IMR-90 (cell line): Measurements from ENCODE around the gene KAT6B. TPM values are rescaled to one million over a fixed set of nuclear protein-coding genes. Genes with fewer than 3 reads are reported as not detected.

Source experiments
- ATAC-seq: fragments of 200-7000 bp; cut with Tn5 transposase; 2 replicates; pipeline ENCODE4 v1.9.1; 2020; ENCODE audit warnings: low read depth, mild to moderate bottlenecking, moderate library complexity
- BruUV-seq: library from RNA; stranded (reverse); fragments of 400-500 nt; replicated peaks from 2 replicates; lab custom pipeline; 2021; lab: Mats Ljungman, UMichigan
- CTCF ChIA-PET: fragments of 300-600 bp; formaldehyde crosslinking; extraction: SDS; loops from one replicate; lab custom pipeline; 2021; ENCODE audit warnings: antibody characterized with exemption; lab: Yijun Ruan, JAX
- POLR2A ChIA-PET: fragments of 300-600 bp; sonication (Branson Sonifier 250); formaldehyde crosslinking; loops from one replicate; lab custom pipeline; 2022; ENCODE audit warnings: antibody characterized with exemption; ENCODE audit not compliant: unreplicated experiment; lab: Charles Lee
- DNase-seq: peaks from one replicate; pipeline ENCODE4 v3.0.0; 2013
- H2AFZ ChIP-seq: replicated peaks from 2 replicates; pipeline ENCODE3; 2013; ENCODE audit warnings: low read length, mild to moderate bottlenecking; ENCODE audit not compliant: poor library complexity
- H2AK5ac ChIP-seq: 2 replicates; pipeline ENCODE4 v1.6.1; 2013; ENCODE audit warnings: low read depth, low read length, inconsistent platforms
- H2AK9ac ChIP-seq: replicated peaks from 2 replicates; pipeline ENCODE3; 2013; ENCODE audit warnings: mild to moderate bottlenecking, low read depth, low read length, moderate library complexity; ENCODE audit not compliant: poor library complexity
- H2BK120ac ChIP-seq: 2 replicates; pipeline ENCODE4 v1.6.1; 2013; ENCODE audit warnings: low read depth, low read length, inconsistent platforms
- H2BK15ac ChIP-seq: 3 replicates; pipeline ENCODE4 v1.6.1; 2013; ENCODE audit warnings: low read depth, low read length, inconsistent platforms
- H2BK20ac ChIP-seq: 2 replicates; pipeline ENCODE4 v1.6.1; 2013; ENCODE audit warnings: low read depth, mild to moderate bottlenecking, inconsistent platforms, low read length, moderate library complexity
- H2BK5ac ChIP-seq: 2 replicates; pipeline ENCODE4 v1.6.1; 2013; ENCODE audit warnings: mild to moderate bottlenecking, low read depth, low read length, inconsistent platforms; ENCODE audit not compliant: poor library complexity, severe bottlenecking
- H3K14ac ChIP-seq: replicated peaks from 2 replicates; pipeline ENCODE4 v1.6.1; 2013; ENCODE audit warnings: low read depth, low read length, inconsistent platforms
- H3K18ac ChIP-seq: 2 replicates; pipeline ENCODE4 v1.6.1; 2013; ENCODE audit warnings: low read depth, low read length, control low read depth
- H3K23ac ChIP-seq: 2 replicates; pipeline ENCODE4 v1.6.1; 2013; ENCODE audit warnings: low read depth, low read length, inconsistent platforms
- H3K27ac ChIP-seq: 2 replicates; pipeline ENCODE4 v1.5.1; 2013; ENCODE audit warnings: mild to moderate bottlenecking, control low read depth, low read length; ENCODE audit not compliant: insufficient read depth
- H3K27me3 ChIP-seq: 2 replicates; pipeline ENCODE4 v1.6.1; 2013; ENCODE audit warnings: low read length; ENCODE audit not compliant: control insufficient read depth, insufficient read depth
- H3K36me3 ChIP-seq: 2 replicates; pipeline ENCODE4 v1.6.1; 2013; ENCODE audit warnings: low read length, mixed read lengths; ENCODE audit not compliant: control insufficient read depth, insufficient read depth
- H3K4ac ChIP-seq: 2 replicates; pipeline ENCODE4 v1.6.1; 2013; ENCODE audit warnings: low read depth, low read length, inconsistent platforms
- H3K4me1 ChIP-seq: 2 replicates; pipeline ENCODE4 v1.6.1; 2013; ENCODE audit warnings: low read length, mixed read lengths; ENCODE audit not compliant: control insufficient read depth, insufficient read depth
- H3K4me2 ChIP-seq: 2 replicates; pipeline ENCODE4 v1.6.1; 2013; ENCODE audit warnings: low read depth, mild to moderate bottlenecking, control low read depth, low read length, moderate library complexity
- H3K4me3 ChIP-seq: 2 replicates; pipeline ENCODE4 v1.5.1; 2013; ENCODE audit warnings: low read depth, mild to moderate bottlenecking, control low read depth, low read length, moderate library complexity; ENCODE audit not compliant: insufficient read depth
- H3K56ac ChIP-seq: 2 replicates; pipeline ENCODE4 v1.6.1; 2013; ENCODE audit warnings: low read length, inconsistent platforms; ENCODE audit not compliant: insufficient read depth; ENCODE audit errors: extremely low read depth
- H3K79me1 ChIP-seq, 2 experiments: 2 replicates each; pipeline ENCODE4 v1.6.1; 2013; ENCODE audit warnings: low read length in 2 of 2, inconsistent platforms in 1 of 2, low read depth in 1 of 2
- H3K9ac ChIP-seq: 2 replicates; pipeline ENCODE4 v1.6.1; 2013; ENCODE audit warnings: low read depth, low read length, control low read depth
- H3K9me1 ChIP-seq: 2 replicates; pipeline ENCODE4 v1.6.1; 2013; ENCODE audit warnings: low read length, inconsistent platforms; ENCODE audit not compliant: insufficient read depth
- H3K9me3 ChIP-seq: 2 replicates; pipeline ENCODE4 v1.6.1; 2013; ENCODE audit warnings: low read length; ENCODE audit not compliant: control insufficient read depth, insufficient read depth
- H4K20me1 ChIP-seq: 2 replicates; pipeline ENCODE4 v1.6.1; 2013; ENCODE audit warnings: low read length, inconsistent platforms; ENCODE audit not compliant: insufficient read depth
- H4K5ac ChIP-seq: 2 replicates; pipeline ENCODE4 v1.6.1; 2013; ENCODE audit warnings: mild to moderate bottlenecking, low read depth, low read length, control low read depth
- H4K8ac ChIP-seq, 2 experiments: 2 replicates each; pipeline ENCODE4 v1.6.1; 2013; ENCODE audit warnings: low read depth in 2 of 2, low read length in 2 of 2, control low read depth in 1 of 2, inconsistent platforms in 1 of 2
- H4K91ac ChIP-seq: 2 replicates; pipeline ENCODE4 v1.6.1; 2013; ENCODE audit warnings: low read depth, low read length, inconsistent platforms; ENCODE audit not compliant: insufficient read depth
- BHLHE40 ChIP-seq: fragments of 150-350 bp; IDR thresholded peaks from 2 replicates; pipeline ENCODE4 v1.6.1; 2016; ENCODE audit warnings: mild to moderate bottlenecking, low read depth, low read length
- CEBPB ChIP-seq: IDR thresholded peaks from 2 replicates; pipeline ENCODE4 v1.6.1; 2012; ENCODE audit warnings: low read depth, low read length, improper control_type of control experiment
- CHD1 ChIP-seq: IDR thresholded peaks from 2 replicates; pipeline ENCODE4 v1.6.1; 2012; ENCODE audit warnings: low read depth, low read length, improper control_type of control experiment
- ELK1 ChIP-seq: fragments of 150-350 bp; IDR thresholded peaks from 2 replicates; pipeline ENCODE4 v1.6.1; 2016; ENCODE audit warnings: low read depth, mild to moderate bottlenecking, low read length, moderate library complexity, borderline replicate concordance
- FOS ChIP-seq: fragments of 150-350 bp; IDR thresholded peaks from 2 replicates; pipeline ENCODE4 v1.6.1; 2016; ENCODE audit warnings: low read depth, low read length
- MAFK ChIP-seq: IDR thresholded peaks from 2 replicates; pipeline ENCODE4 v1.6.1; 2012; ENCODE audit warnings: low read depth, low read length, improper control_type of control experiment
- MAZ ChIP-seq: IDR thresholded peaks from 2 replicates; pipeline ENCODE4 v1.6.1; 2012; ENCODE audit warnings: low read depth, mild to moderate bottlenecking, low read length, improper control_type of control experiment, moderate library complexity, borderline replicate concordance
- MXI1 ChIP-seq: IDR thresholded peaks from 2 replicates; pipeline ENCODE4 v1.6.1; 2012; ENCODE audit warnings: low read depth, mild to moderate bottlenecking, low read length, moderate library complexity, borderline replicate concordance
- NFE2L2 ChIP-seq: fragments of 150-350 bp; IDR thresholded peaks from 2 replicates; pipeline ENCODE4 v1.6.1; 2016; ENCODE audit warnings: low read depth, mild to moderate bottlenecking, low read length
- RAD21 ChIP-seq: IDR thresholded peaks from 2 replicates; pipeline ENCODE4 v1.6.1; 2012; ENCODE audit warnings: low read length, improper control_type of control experiment
- RCOR1 ChIP-seq: IDR thresholded peaks from 2 replicates; pipeline ENCODE4 v1.6.1; 2012; ENCODE audit warnings: mild to moderate bottlenecking, low read length, improper control_type of control experiment; ENCODE audit not compliant: insufficient replicate concordance
- RFX5 ChIP-seq: IDR thresholded peaks from 2 replicates; pipeline ENCODE4 v1.8.0; 2012; ENCODE audit warnings: low read depth, mild to moderate bottlenecking, low read length, moderate library complexity
- SMC3 ChIP-seq: fragments of 150-350 bp; IDR thresholded peaks from 2 replicates; pipeline ENCODE4 v1.6.1; 2016; ENCODE audit warnings: low read depth, mild to moderate bottlenecking, antibody characterized with exemption, low read length, moderate library complexity
- WGBS, 2 experiments: methylation state at CpG; one replicate each; pipeline versions ENCODE4 v1.1.5 to v1.1.7; 2013; ENCODE audit warnings: missing lambda C conversion rate in 2 of 2; ENCODE audit not compliant: insufficient read length in 1 of 2; ENCODE audit errors: extremely low coverage in 2 of 2; 5-methylcytosine and 5-hydroxymethylcytosine counted together
- dilution Hi-C: fragments of 300-500 bp; cut with HindIII; formaldehyde crosslinking; loops from one replicate; pipeline ENCODE4 v1.14.3; 2018; ENCODE audit warnings: low sequenced_read_pairs; ENCODE audit not compliant: unreplicated experiment
- in situ Hi-C: fragments of 300-500 bp; cut with MboI; formaldehyde crosslinking; loops from 3 replicates; pipeline ENCODE4 v1.14.3; 2019; ENCODE audit warnings: low sequenced_read_pairs, inconsistent platforms, mixed read lengths
- intact Hi-C: fragments of 100-400 bp; cut with micrococcal nuclease; formaldehyde crosslinking; loops from 2 replicates; pipeline ENCODE4 v1.10.0; 2022
- polyA plus RNA-seq, 3 experiments: library from polyadenylated mRNA; depleted of rRNA; stranded (reverse); fragments of >200 nt; gene quantifications; 2 replicates each; pipeline ENCODE4 v1.2.3, GENCODE V29; 2012; ENCODE audit warnings: low replicate concordance in 1 of 3
- total RNA-seq: library from RNA; depleted of rRNA; stranded (reverse); fragments of >200 nt; gene quantifications from 2 replicates; pipeline ENCODE4 v1.2.3, GENCODE V29; 2012
- TF ChIP-seq, protein P1 (sequence below): fragments of 150-350 bp; IDR thresholded peaks from 2 replicates; pipeline ENCODE4 v1.6.1; 2017; ENCODE audit warnings: mild to moderate bottlenecking, antibody characterized with exemption, low read length, low read depth
- TF ChIP-seq, protein P2 (sequence below): conservative IDR thresholded peaks from 2 replicates; pipeline ENCODE4 v1.5.1; 2012; ENCODE audit warnings: mild to moderate bottlenecking, low read depth, low read length, improper control_type of control experiment

The KAT6B gene
- total and polyA plus RNA-seq, 2 of the 4 experiments (the other 2 are of a cell fraction): 8.8 to 28.1 TPM

- H2AK5ac ChIP-seq: no peak overlapping the region
- no peak overlapping the region for H2AK9ac ChIP-seq
- no peak overlapping the region for H4K5ac ChIP-seq
- no peak overlapping the region for H3K4ac ChIP-seq
- dilution Hi-C loops (no loop called here), intact Hi-C loops (no loop called here), in situ Hi-C loops (no loop called here)
- H3K14ac ChIP-seq: no peak overlapping the region
- TF ChIP-seq MXI1 (no peak), CEBPB (no peak), RFX5 (no peak), NFE2L2 (no peak), BHLHE40 (no peak), RCOR1 (no peak), MAZ (no peak), FOS (no peak), SMC3 (no peak), ELK1 (no peak), RAD21 (no peak), CHD1 (no peak), MAFK (no peak)
- TF ChIP-seq, protein P1, sequence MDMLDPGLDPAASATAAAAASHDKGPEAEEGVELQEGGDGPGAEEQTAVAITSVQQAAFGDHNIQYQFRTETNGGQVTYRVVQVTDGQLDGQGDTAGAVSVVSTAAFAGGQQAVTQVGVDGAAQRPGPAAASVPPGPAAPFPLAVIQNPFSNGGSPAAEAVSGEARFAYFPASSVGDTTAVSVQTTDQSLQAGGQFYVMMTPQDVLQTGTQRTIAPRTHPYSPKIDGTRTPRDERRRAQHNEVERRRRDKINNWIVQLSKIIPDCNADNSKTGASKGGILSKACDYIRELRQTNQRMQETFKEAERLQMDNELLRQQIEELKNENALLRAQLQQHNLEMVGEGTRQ: no peak
- TF ChIP-seq, protein P2, sequence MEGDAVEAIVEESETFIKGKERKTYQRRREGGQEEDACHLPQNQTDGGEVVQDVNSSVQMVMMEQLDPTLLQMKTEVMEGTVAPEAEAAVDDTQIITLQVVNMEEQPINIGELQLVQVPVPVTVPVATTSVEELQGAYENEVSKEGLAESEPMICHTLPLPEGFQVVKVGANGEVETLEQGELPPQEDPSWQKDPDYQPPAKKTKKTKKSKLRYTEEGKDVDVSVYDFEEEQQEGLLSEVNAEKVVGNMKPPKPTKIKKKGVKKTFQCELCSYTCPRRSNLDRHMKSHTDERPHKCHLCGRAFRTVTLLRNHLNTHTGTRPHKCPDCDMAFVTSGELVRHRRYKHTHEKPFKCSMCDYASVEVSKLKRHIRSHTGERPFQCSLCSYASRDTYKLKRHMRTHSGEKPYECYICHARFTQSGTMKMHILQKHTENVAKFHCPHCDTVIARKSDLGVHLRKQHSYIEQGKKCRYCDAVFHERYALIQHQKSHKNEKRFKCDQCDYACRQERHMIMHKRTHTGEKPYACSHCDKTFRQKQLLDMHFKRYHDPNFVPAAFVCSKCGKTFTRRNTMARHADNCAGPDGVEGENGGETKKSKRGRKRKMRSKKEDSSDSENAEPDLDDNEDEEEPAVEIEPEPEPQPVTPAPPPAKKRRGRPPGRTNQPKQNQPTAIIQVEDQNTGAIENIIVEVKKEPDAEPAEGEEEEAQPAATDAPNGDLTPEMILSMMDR: no peak
- no peaks in the 10 kb centered on the region for H3K27me3 ChIP-seq
- H2BK15ac ChIP-seq: no peak overlapping the region
- no peaks in the 10 kb centered on the region for H3K9me1 ChIP-seq
- no peak for ATAC-seq
- no peak overlapping the region for H4K91ac ChIP-seq
- H2BK20ac ChIP-seq: no peak overlapping the region
- no peak overlapping the region for H3K18ac ChIP-seq
- no TSS peak for BruUV-seq
- WGBS, 2 experiments: 80% methylated on average over 2 of the region's 6 CpGs; no CpG with 5 or more reads in 1 of the 2 experiments
- no peak overlapping the region for H3K56ac ChIP-seq
- no peaks in the 10 kb centered on the region for H3K36me3 ChIP-seq
- no peak overlapping the region for H3K4me2 ChIP-seq
- H3K27ac ChIP-seq: no peak overlapping the region
- no peak overlapping the region for H2AFZ ChIP-seq
- CTCF ChIA-PET: no interaction called here
- POLR2A ChIA-PET: no interaction called here
- H3K9me3 ChIP-seq: peaks cover 2% of the 10 kb centered on the region
- no peaks in the 10 kb centered on the region for H3K79me1 ChIP-seq
- no peak for DNase-seq
- H3K4me3 ChIP-seq: no peak overlapping the region
- H3K4me1 ChIP-seq: no peaks in the 10 kb centered on the region
- H4K8ac ChIP-seq: no peak overlapping the region
- no peak overlapping the region for H2BK5ac ChIP-seq
- no peak overlapping the region for H3K9ac ChIP-seq
- H2BK120ac ChIP-seq: no peak overlapping the region
- H3K23ac ChIP-seq: no peak overlapping the region
- no peaks in the 10 kb centered on the region for H4K20me1 ChIP-seq
Measured at GRCh38 chr10:75076348-75076747, 249.9 kb downstream of the KAT6B start.
